GM19455 (cell line): ENCODE results near the gene RPS6KA3.

Source experiments
- ATAC-seq: cut with Tn5 transposase; IDR thresholded peaks from one replicate; pipeline ENCODE4 v1.9.1; 2021; ENCODE audit not compliant: unreplicated experiment

Gene RPS6KA3

DNA sequence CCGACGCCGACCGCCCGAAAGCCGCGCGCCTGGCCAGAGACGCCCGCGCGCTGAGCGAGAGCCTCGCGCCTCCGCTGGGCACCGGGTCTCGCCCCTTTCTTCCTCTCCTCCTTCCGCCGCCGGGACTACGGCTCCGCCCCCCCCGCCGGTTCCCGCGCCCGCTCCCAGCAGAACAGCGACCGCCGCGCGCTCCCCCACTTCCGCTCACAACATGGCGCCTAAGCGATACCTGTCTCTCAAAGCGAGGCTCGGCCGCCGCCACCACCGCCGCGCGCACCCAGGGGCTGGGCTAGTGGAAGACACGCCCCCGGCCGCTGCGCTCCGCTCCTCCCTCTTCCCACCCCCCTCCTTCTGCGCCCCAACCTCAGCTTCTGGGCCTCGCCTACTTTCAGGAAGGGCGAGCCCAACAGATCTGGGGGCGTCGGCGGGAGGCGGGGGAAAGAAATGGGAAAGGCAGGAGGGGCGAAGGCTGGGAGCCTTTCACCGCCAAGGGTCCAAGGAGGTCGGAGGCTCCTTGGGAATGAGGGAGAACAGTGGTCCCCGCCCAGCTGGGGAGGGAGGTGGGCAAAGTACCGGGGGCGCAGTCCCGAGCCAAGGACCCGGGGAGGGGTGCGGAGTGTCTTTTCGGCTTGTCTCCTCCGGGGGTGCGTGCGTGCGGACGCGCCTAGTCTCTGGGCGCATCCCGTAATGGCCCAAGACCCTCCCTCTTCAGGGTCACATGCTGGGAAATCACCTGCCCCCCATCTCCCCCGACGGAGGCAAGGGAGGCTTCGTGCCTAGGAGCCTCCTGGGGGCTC is at the start of gene RPS6KA3:
RPS6KA3 (minus strand) TSS at position 100 of the 797 bp plus-strand sequence. CDS start 277 bp downstream, outside the sequence.
- ATAC-seq: peak; percentile 89

DNA sequence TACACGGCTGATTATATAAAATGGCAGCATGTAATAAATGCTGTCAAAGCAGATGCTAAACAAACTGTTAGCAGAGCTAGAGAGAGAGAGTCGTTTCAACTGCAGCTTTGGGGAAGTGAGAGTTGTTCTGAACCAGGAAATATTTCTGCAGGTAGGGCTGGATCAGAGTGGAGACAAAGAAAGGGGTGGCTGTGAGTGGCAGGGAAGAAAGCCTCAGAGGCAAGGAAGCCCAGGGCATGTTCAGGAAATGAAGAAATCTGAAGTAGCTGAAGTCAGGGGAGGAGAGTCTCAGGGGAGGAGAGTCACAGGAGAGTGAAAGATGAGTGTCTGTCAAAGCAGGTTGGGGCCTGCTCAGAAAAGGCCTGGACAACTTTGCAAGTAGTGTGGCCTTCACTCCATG is 48.4 kb upstream of the RPS6KA3 start:
- ATAC-seq: no peak

DNA sequence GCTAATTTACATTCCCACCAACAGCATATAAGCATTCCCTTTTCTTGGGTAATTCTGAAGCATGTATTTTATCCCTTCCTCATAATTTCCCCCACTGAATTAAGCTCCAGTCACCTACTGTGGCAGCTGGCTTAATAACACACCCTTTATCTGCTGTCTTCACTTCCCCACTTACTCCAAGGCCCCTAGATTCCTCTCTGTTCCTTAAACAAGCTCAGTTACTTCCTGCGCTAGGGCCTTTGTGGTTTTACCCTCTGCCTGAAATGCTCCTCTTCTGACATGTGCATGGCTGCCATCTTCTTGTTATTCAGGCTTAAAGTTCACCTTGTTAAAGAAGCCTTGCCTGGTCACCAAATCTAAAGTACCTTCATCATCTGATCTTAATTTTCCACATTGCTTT is 47.2 kb upstream of the RPS6KA3 start:
- ATAC-seq: no peak

DNA sequence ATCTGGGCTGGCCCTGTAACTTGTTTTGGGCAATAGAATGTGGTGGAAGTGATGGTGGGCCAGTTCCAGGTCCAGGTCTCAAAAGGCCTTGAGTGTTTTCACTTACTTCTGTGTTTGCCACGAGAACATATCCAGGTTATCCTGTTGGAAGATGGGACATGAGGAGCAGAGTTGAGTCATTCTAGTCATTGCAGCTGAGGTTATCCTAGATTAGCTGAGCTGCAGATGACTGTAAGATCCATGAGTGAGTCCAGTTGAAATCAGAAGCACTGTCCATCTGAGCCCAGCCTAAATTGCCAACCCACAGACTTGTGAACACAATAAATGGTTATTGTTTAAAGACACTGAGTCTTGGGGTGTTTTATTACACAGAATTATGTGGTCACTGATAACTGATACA is 45.3 kb upstream of the RPS6KA3 start:
- ATAC-seq: no peak

DNA sequence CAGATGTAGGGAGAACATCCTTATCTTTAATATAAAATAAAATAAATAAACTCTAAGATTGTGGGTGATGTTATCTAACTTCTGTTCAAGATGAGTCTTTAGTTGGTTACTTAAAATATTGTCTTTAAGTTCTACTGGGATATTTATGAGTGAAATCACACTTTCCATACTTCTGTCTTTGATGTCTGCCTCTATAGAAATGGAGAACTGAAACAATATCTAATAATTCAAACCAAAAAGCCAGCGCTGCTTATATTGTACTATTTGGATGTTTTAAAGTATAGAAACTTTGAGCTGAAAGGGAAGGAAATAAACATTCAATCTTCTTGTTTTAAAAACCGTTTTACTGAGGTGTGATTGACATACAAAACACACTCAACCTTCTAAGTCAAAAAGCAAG is 44.8 kb upstream of the RPS6KA3 start:
- ATAC-seq: no peak

DNA sequence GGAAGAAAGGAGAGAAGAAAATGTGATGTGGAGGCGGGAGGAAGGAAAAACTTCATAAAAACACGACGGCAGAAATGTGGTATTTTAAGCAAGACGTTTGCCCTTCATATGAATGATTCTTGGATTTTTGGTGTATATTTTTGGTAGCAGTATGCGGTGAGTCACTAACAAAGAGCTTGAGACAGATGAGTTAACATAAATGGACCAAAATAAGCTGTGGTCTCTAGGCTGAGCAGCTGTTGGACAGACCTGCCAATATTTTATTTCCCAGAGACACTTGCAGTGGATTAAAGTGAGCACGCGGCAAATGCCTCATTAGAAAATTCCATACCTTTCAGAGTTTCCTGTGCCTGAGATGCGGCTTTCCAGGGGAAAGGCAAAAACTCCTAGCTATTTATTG is 43.1 kb upstream of the RPS6KA3 start:
- ATAC-seq: no peak

DNA sequence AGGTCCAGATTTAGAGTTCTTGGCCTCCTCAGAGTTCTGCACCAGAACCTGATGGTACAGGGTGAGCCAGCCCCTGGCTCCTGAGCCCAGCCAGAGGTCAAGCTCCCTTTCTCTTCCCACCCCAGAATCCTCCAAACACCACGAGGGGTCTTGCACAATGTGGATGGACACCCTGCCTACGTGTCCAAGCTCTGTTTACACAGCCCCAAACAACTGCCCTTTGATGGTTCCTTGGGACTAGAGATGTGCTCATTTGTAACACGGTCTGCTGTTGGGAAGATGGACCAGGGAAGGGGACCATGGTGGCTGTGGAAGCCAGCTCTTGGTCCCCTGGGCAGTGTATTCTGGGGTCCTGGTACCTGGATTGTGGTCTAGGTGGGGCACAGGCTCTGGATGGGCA is 40.0 kb upstream of the RPS6KA3 start:
- no peak for ATAC-seq

DNA sequence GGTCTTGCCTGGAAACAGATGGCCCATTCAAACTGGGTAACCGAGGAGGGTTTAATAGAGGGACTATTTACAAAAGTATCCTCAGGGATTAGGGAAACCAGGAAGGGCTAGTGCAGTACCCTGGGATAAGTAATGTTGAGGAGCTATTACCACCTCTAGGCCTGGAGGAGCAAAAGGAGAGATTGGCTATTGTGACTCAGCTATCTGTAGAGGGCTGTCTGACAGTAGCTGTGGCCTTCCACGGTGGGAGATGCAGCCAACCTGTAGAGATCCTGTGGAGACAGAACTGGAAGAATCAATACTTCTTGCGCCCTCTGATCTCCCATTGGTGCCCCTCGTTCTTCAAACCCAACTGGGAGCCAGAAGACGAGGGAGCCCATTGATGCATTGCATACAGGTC is 34.1 kb upstream of the RPS6KA3 start:
- no peak for ATAC-seq

DNA sequence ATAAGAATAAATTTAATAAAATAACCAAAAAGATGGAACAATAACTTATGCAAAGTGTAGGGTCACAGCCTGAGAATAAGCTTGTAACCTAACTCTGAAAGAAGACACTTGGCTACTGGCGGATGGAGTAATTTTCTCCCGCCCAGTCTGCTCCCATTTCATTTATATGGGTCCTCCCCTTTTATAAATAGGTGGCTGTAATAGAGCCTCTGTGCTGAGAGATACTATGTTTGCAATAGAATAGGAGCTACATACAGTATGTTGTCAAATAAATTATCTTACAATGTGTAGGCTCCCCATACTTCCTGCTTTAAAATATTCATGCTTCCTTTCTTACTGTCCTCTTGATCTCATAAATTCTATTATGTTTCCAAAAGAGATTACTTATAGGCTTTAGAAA is 28.2 kb upstream of the RPS6KA3 start:
- ATAC-seq: no peak

DNA sequence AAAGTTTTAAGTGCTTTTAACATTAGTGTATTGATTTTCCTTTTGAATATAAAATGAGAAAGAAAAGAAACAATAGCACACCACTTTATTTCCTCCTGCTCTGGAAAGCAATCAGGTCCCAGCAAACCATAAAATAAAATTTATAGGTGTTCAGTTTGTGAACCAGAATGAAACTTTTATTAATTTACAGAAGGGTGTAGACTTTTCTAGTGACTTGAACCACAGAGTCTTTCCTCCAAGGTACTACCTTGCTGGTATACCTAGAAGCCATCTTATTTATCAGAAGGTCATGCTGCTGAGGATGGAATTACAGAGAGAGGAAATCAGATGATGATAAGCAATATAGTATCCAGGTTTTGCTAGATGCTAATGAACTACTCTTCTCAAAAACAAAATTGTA is 27.6 kb upstream of the RPS6KA3 start:
- ATAC-seq: no peak

DNA sequence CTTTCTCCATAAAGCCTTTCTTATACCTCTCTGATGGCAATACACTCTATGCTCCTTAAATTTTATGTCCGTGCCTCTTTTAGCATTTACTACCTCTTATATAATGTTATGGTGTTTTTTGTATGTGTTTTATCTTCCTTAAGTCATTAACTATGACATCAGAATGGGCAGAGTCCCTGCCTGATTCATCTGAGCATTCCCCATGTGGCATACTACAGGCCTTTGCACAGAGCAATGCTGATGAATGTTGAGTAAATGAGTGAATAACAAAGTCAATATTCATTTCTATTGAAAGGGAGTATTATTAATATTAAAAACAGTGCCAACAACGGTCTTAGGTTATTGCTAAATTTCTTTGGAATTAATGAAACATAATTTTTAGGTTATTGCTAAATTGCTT is 18.8 kb upstream of the RPS6KA3 start:
- no peak for ATAC-seq

DNA sequence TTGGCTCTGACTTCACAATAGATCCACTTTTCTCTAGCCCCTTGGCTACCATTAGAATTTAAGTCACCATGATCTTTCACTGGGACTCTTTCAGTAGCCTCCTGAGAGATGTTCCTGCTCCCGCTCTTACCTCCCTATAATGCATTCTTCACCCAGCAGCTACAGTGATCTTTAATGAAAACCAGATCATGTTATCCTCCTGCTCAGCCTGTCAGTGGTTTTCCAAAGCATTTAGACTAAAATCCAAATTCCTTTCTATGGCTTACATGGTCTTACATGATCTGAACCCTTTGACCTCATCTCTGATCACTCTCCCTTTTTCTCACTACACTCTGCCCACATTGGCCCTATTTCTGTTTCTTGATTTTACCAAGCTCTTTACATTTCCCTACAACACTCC is 18.3 kb upstream of the RPS6KA3 start:
- ATAC-seq: no peak

DNA sequence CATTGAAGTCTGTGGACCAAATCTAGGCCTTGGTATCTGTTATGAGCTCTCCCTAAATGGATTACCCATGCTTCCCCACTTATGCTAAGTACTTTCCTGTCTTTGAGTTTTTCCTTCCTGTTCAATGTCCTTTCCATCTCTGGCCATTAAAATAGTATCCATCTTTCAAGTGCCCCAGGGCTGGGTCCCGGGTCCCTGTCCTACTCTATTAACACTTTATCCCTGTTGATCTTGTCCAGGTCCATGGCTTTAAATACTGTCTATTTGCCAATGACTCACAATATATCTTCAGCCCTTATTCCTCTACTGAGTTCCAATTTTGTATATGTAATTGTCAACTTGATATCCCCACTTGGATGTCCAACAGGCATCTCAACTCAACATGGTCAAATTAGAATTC is 17.7 kb upstream of the RPS6KA3 start:
- ATAC-seq: no peak

DNA sequence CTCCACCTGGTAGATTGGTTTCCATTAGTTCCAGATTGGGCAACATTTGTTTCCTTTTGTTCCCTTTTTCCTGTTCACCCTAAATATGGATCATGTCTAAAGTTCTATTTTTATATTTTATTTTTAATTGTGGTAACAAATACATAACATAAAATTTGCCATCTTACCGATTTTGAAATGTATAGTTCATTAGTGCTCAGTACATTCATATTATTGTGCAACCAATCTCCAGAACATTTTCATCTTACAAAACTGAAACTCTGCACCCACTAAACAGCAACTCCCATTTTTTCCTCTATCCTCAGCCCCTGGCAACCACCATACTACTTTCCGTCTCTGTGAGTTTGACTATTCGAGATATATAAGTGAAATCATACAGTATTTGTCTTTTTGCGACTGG is 14.2 kb upstream of the RPS6KA3 start:
- no peak for ATAC-seq

DNA sequence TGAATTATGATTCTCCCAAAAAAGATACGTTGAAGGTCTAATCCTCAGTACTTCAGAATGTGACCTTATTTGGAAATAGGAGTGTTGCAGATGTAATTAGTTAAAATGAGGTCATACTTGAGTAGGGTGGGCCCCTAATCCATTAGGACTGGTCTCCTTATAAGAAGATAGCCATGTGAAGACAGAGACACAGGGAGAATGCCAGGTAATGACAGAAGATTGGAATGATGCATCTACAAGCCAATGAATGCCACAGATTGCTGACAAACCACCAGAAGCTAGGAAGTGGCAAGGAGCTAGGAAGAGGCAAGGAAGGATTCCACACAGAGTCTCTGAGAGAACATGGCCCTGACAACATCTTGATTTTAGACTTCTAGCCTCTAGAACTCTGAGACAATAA is 7.4 kb upstream of the RPS6KA3 start:
- no peak for ATAC-seq

DNA sequence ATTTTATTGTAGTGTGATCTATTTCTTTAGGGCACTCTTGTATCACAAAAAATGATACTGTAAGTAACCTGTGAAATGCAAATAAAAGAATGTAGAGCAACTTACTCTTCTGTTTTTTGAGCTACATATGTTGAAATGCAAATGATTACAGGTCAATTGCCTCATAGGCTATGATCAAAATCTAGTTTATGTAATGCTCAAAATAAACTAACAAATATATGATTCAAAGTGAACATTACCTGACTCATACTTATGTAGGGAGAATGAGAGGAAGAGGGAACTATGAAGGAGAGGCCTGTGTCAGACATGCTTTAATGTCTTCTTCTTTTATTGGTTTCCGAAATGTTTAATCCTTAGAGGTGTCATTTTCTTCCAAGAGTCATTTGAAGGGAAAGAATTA is 5.0 kb upstream of the RPS6KA3 start:
- no peak for ATAC-seq

DNA sequence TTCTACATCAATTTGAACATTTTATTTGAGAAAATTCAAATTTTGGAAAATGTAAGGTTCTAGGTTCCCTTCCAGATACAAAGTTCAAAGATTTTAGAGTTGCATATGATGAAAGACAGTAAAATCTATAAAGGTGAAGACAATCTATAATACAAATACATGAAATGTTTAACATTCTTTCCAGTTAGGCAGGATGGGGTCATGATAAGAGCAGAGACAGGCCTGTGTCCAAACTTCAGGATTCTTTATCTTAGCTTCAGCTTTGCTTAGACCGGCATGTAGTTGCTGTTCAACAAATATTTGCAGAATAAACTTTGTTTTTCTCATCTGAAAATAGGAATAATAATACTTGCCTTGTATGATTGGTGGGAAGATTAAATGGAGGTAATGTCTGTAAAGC is 4.5 kb upstream of the RPS6KA3 start:
- no peak for ATAC-seq

DNA sequence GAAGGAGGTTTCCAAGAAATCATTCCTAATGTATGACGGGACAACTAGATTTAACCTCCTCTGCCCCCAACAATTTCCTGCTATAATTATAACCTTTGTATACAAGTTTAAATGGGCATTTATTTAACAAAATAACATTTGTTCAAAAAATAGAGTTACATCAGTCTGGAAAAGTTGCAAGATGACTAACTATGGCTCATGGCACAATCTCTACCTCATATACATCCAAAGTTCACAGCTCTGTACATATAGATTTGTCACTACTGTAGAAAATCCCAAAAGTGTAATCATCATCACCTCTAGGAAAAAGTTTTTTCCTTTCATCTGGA is 3.8 kb upstream of the RPS6KA3 start:
- ATAC-seq: no peak

DNA sequence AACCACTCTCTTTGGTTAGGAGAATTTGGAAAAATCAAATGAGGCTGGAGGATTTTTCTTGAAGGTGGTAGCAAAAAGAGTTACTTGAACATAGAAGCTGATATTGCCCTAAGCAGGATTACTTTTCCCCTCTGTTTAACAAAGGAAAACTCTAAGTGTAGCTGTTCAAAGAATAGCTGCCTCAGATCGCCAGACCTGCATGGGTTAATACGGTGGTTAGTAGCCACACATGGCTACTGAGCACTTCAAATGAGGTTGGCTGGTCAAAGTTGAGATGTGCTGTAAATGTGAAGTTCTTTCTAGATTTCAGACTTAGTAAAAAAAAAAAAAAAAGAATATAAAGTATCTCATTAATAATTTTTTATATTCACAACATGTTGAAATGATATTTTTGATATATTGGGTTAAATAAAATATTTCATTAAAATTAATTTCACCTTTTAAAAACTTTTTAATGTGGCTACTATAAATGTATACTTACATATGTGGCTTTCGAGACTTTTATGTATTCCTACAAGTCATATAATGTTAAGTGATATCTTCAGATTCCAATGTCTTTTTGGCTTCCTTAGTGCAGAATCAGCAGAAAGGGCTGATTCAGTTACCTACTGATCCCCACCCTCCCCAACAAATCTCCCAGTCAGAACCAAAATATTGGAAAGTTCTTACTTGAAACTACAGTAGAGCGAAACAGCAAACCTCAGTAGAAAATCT is 3.3 kb upstream of the RPS6KA3 start:
- ATAC-seq: no peak

DNA sequence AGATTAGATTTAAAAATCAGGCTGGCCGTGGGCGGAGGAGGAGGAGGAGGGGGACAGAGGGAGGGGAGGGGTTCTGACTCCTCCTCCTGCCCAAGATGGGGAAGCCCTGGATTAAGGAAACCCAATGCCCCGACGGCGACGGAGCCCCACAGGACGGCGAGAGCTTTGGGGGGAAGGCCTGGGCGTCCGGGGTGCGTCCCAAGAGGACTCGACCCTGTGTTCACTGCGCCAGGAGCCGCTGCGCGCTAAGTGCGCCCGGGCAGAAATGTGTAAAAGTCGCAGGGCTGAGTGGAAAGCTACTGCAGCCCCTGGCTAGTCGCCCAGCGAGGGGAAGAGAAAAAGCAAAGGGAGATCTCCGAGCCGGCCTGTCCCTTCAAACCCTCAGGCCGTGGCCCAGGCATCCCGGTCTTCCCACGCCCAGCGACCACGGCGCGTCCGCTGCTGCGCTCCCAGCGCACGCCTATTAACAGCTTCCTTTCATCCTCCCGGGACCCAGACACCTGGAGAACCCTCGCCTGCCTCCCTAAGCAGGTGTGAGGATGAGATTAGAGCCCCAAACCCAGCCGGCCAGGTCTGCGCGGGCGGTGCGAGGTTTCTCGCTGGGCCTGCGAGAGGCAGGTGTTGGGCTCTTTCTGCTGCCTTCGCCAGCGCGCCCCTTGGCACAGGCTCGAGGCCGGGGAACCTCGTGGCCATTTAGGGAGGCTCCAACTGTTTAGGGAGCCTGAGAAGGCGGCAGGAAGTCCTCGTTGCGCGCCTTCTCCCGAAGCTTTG is 1.4 kb upstream of the RPS6KA3 start:
- ATAC-seq: no peak

DNA sequence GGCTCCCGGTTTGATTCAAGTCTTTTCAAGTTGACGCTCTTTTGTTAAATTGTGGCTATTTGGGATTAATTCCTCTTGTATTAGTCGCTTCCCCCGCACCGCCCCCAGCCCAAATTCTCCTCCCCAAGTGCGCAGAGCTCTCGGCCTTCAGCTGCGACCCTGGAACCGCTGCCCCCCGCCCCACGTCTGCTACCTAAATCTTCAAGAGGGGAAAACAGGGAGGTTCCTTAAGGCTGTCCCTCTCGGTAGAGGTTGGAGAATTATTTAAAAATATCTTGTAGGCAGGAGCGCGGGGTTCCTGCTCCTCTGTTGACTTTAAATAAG is 860 bp upstream of the RPS6KA3 start:
- ATAC-seq: no peak
